HG02678 (cell line): ENCODE data around the gene GPR39.
"Not testable (repeated sequence)": the region's sequence is repeated elsewhere in the genome, so short reads cannot be mapped to it uniquely, and the experiment has no call there.

ENCODE experiments used
- ATAC-seq: cut with Tn5 transposase; IDR thresholded peaks from one replicate; pipeline ENCODE4 v1.9.1; 2021; ENCODE audit warnings: mild to moderate bottlenecking, moderate library complexity; ENCODE audit not compliant: unreplicated experiment

The GPR39 gene

DNA sequence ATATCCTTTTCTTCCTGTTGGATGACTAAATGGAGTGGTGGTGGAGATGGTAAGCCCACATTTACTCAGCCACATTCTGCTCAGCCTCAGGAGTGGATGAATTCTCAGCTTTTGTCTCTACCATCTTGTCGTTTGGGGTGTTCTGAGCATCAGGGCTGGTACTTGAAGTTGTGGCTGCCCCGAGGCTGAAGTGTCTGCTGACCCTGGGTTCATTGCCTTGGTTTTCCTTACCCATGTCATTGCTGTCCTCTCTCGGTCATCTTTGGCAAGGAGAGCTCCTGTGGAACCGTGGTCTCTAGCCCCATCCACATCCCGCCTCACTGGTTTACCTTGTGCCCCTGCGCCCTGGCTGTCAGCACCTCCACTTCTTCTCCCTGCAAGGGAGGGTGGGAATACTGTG lies 71.9 kb downstream of the GPR39 start:
- no peak for ATAC-seq

GRCh38 chr2:132489150-132489549 lies 72.5 kb downstream of the GPR39 start:
- no peak for ATAC-seq

DNA sequence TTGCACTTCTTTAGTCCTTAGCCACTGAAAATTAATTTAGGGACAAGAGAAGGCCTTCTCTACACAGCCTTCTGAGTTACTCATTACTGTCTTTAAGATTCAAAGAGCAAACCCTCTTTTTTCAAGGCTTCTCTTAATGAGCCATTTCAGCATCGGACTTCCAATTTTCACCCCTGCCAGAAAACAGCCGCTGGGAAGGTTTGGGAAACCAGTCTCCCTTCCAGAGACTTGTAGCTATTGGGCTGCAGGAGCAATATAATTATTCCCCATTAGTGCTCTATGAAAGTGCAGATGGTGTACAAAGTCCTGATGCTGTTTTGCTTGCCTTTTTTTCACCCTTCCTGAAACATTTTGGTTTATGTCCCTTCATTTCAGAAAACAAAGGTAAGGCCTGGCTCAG lies 79.3 kb downstream of the GPR39 start:
- ATAC-seq: no peak

- ATAC-seq: no peak
Observed at GRCh38 chr2:132496555-132496954, 80.0 kb downstream of the GPR39 start.

GRCh38 chr2:132497591-132497990 lies 81.0 kb downstream of the GPR39 start:
- ATAC-seq: no peak

DNA sequence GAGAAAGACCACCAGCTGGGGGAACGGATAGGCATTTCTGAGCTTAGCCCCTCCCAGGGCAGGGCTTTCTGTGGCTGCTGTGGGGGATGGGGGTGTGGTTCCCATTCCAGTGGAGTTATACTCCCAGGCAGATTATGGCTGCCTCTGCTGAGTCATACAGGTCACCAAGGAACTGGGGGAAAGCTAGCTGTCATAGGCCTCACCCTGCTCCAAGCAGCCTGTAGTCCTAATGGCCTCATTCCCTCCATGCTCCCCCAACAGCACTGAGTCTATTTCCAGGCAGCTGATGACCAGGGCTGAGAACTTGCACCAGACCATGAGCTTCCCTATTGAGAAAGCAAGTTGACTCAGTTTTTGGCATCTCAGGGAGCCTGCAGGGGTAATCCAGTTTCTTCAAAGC lies 87.1 kb downstream of the GPR39 start:
- ATAC-seq: no peak

DNA sequence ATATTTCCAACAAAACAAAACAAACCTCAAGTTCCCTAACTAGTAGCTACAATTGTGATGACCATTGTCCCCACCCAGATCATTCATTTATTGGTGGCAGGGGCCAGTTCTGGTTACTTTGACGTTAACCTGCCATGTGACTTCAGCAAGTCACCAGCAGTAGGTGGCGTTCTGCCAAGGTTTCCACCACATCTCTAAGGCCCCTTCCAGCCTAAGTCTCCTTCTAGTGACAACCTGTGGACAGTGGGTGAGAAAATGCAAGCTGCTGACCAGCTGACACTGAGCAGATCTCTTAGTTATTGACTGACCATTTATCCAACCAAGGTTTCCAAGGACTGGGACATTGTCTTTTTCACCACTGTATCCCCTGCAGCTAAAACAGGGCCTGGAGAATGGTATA lies 98.4 kb downstream of the GPR39 start:
- ATAC-seq: no peak

GRCh38 chr2:132517386-132517785 lies 100.8 kb downstream of the GPR39 start:
- no peak for ATAC-seq

DNA sequence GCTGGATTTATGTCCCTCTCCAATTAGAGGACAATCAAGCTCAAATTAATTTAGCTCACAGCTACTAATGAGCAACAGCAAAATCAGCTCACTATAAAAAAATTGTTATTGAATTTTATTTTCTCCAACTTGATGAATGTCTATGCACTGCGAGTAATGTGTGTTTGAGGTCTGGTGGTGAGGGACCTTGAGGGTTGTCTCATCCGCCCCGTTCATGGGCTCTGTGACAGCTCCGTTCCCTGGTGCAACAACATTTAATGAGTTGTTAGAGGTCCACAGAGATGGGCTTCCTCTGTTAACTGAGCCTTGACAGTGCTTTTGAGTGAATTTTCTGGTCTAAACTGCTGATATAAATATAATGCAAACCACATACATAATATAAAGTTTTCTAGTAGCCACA lies 101.7 kb downstream of the GPR39 start:
- no peak for ATAC-seq

GRCh38 chr2:132519566-132519965 lies 103.0 kb downstream of the GPR39 start:
- ATAC-seq: no peak

DNA sequence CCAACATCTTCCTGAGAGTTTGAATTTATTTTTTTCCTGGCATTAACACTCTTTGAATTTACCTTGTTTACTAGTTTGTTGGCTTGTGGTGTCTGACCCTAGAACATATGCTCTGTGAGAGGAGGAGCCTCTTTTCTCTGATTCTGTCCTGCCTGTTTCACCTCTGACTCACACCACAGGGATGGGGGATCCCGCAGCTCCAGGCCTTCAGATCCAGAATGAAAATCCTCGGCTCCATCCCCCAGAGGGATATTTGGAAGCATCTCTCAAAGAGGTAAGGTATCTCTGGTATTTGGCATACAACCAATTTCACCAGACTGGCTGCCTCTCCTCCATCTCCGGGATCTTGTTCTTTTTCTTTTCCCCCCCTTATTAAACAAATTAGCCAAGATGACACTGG lies 104.7 kb downstream of the GPR39 start:
- ATAC-seq: no peak

DNA sequence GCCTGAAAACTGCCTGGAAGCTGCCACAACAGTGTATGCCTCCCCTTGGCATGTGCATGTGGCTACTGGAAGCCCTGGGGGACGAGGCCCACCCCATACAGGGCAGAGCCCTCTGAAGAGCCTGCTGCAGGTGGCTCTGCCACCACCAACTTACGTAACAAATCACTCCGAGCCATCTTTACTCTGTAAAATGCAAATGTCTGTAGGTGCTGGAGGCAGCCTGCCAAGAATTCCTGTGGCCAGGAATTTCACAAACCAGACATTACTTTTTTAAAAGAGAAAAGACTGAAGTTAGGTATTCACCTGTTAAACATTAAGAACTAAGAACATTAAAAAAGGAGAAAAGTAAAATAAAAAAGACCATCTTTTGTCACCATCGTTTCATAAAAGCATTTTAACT lies 106.3 kb downstream of the GPR39 start:
- no peak for ATAC-seq

DNA sequence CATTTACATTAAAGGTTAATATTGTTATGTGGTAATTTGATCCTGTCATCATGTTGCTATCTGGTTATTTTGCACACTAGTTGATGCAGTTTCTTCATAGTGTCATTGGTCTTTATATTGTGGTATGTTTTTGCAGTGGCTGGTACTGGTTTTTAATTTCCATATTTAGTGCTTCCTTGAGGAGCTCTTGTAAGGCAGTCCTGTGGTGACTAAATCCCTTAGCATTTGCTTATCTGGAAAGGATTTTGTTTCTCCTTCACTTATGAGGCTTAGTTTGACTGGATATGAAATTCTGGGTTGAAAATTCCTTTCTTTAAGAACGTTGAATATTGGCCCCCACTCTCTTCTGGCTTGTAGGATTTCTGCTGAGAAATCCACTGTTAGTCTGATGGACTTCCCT lies 120.5 kb downstream of the GPR39 start:
- not testable (repeated sequence) for ATAC-seq

- ATAC-seq: no peak
Observed at GRCh38 chr2:132538331-132538855, 121.8 kb downstream of the GPR39 start.

DNA sequence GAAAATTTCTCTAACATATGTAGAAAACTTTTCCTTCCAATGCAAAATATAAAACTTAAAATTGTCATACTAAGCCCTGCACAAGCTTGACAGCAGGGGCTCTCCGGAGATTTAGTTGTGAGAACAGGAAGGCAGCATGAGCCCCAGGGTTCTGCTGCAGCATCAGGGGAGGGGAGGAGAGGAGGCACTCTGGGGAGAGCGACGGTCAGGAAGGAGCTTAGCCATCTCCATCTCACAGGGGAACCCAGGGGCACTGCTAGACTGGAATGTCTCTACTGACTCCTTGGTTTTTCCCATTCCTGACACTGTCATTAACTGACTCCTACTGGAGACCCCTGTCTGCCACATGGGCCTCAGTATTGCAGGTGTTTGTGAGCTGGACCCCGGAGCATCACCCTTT lies 123.6 kb downstream of the GPR39 start:
- ATAC-seq: no peak

DNA sequence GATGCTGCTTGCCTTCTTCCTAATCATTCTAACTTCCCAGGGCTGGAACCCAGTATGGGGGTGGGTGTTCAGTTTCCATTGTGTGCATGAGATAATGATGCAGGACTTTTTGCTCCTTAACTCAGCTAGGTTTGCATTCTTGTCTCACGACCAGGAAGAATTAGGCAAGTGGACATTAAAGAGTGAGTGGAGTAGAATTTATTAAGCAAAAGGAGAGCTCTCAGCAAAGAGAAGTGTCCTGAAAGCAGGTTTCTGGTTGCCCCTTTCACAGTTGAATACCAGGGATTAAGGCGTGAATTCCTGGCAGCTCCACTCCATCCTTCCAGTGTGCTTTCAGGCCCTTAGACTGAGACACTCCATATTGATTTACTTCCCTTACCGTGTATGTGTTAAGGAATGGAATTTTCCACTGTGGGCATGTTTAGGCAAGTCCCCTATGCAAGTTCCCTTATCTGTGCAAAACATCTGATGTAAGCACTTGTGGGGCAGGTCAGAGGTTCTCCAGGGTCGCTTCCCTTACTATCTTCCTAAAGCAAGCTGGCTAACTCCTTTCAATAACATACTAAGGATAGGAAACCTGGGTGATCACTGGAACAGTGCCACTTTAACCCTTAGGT lies 126.5 kb downstream of the GPR39 start:
- ATAC-seq: no peak

DNA sequence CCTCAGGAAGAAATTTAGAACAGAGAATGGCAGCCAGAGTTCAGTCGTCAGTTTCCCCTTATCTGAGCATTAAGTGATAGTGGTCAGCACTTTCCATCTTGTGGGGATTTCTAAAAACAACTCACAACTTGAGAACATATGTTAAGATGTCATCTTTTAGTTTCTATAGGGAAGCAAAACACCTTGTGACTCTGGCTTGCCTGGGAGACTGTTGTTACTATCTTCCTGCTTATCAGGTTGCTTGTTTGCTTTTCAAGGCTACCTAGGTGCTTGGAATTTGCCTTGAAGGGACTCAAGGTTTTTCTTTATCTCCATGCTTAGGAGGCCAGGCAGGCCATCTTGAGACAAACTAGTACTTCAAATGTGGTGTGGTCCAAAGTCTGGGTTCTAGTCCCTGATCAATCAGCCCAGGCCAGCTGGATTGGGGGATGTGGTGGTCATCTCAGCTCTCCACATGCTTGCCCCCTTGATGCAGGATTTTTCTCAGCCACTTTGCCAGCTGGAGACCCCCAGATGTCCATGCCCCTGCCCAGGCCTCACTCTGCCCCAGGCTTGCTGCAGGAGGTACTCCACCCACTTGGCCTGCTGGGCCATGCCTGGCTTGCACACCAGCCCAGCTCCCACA lies 127.5 kb downstream of the GPR39 start:
- ATAC-seq: no peak

DNA sequence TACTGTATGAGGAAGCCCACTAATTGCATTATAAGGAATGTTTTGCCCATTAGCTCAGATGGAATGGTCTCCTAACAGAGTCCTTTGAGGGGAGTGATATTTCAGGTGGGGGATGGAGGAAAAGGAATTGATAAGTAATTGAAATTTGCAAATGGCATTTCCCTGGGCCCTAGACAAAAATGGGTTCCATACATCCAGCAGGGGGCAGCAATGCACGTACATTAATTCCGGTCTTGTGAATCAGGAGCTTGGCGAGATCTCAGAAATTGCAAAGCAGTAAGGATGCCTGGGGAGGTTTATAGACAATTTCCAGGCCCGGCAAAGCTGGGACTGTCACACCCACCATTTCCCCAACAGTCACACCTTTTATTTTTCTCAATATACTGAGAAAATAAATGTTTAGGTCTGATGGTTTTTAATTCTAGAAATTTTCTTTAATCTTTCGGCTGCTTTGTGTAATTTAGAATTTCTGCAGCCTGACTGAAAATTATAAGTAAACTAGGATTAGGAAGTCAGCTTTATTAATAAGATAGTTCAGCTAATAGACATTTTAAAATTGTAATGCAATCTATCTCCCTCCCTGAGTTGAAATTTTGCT lies 130.6 kb downstream of the GPR39 start:
- ATAC-seq: no peak

GRCh38 chr2:132549935-132550670 lies 133.5 kb downstream of the GPR39 start:
- ATAC-seq: no peak

GRCh38 chr2:132550946-132551345 lies 134.3 kb downstream of the GPR39 start:
- no peak for ATAC-seq

DNA sequence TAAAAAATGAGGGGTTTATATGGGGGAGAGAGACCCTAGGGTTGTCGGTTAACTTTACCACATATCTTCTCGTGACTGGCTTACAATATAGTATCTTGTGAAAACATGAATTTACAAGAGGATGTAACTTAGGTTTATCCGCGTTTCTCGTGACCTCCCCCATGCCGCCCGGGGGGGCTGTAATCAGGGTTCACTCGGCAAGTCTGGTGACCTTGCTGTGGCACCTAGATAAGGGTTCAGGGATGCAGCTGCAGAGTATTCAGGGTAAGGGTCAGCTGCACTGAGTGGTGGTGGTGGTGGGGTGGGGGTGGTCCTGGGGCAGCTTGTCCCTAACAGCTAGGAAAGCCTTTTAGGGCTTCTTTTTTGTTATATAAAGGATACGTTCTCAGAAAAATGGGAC lies 141.1 kb downstream of the GPR39 start:
- ATAC-seq: no peak

DNA sequence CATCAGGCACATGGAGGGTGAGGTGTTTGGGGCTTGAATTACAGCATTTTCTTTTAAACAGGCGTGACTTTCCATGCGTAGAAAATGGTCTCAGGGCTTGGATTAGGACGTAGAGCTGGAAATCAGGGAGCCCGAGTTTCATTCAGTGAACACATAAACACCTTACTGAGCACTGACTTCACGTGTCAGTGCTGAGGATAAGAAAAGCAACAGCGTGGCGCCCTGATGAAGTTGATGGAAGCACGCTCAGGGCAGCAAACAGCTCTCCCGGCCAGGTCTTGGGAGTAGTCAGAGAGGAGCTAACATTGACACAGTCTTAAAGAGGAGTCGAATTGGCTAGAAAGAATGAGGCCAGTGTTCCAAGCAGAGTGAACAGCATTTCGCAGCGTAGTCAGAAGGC lies 142.7 kb downstream of the GPR39 start:
- no peak for ATAC-seq
